Measurements from ENCODE around the gene SGIP1. TPM values are rescaled to one million over a fixed set of nuclear protein-coding genes. Genes with fewer than 3 reads are reported as not detected.

SGIP1 gene
- total RNA-seq: 29.3 to 47.9 TPM (median 31.8 TPM) in 3 replicates
- long read RNA-seq, partial matches to known transcripts: 5 of 10 reads
- long read RNA-seq, other reads (novel, unspliced or antisense): 5 of 10 reads

- Mint-ChIP-seq H3K4me1 (ENCODE audit: low read depth) (peaks cover 66% of the 10 kb centered on the region), H3K27me3 (ENCODE audit: low read depth) (no peaks in the 10 kb centered on the region), H3K9me3 (ENCODE audit: low read depth) (no peaks in the 10 kb centered on the region), H3K4me3 (ENCODE audit: unreplicated experiment) (peak within 1 kb of the TSS; percentile 81), H3K27ac (ENCODE audit: unreplicated experiment) (peak within 1 kb of the TSS; percentile 96), H3K36me3 (ENCODE audit: low read depth) (no peaks in the 10 kb centered on the region)
- DNase-seq (ENCODE audit: low spot score): peak; percentile 67
- TF ChIP-seq CTCF (IDR thresholded peaks at IDR 0.05): no peak
Measured at GRCh38 chr1:66533804-66534740, at the start of gene SGIP1. TSS of gene SGIP1 (plus strand) at chr1:66534153. CDS start at chr1:66534359, 206 bp downstream.

GRCh38 chr1:66489151-66489550 is 44.8 kb upstream of the SGIP1 start:
- Mint-ChIP-seq H3K27me3 (ENCODE audit: low read depth) (no peaks in the 10 kb centered on the region), H3K9me3 (ENCODE audit: low read depth) (peaks cover 2% of the 10 kb centered on the region), H3K4me3 (ENCODE audit: unreplicated experiment) (no peak overlapping the region), H3K4me1 (ENCODE audit: low read depth) (peaks cover 43% of the 10 kb centered on the region), H3K36me3 (ENCODE audit: low read depth) (peaks cover 2% of the 10 kb centered on the region), H3K27ac (ENCODE audit: unreplicated experiment) (no peak overlapping the region)
- TF ChIP-seq CTCF (IDR thresholded peaks at IDR 0.05): no peak
- DNase-seq (ENCODE audit: low spot score): no peak

DNA sequence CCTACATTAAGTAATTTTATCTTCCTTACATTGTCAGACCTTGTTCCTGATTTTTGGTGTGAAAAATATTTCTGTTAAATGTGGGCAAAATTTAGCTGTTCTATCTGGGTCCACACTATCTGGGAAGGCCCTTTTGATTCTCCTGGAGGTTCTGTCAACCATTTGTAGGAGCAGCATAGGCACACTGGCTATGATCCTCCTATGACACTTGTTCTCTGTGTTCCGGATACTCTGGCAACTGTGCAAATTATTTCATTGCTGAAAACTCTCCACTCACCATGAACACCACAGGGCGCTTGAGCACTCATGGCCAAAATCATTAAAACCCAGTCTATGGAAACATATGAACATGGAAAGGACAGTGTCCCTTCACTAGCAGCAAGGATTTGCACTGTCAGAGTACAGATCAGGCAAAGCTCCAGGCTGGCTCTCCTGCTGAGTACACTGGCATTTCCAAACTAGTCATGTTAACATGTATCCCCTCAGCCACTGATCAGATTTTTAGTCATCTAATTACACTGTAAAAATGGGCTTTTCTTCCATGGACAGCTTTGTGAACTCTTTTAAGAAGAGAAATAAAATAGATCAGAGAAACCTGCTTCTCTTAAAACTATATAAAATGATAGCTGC is 43.9 kb upstream of the SGIP1 start:
- DNase-seq (ENCODE audit: low spot score): no peak
- peaks cover 2% of the 10 kb centered on the region for H3K9me3 Mint-ChIP-seq (ENCODE audit: low read depth)
- no peak for TF ChIP-seq CTCF (IDR thresholded peaks at IDR 0.05)
- H3K27ac Mint-ChIP-seq (ENCODE audit: unreplicated experiment): peak overlapping the region; percentile 24
- H3K36me3 Mint-ChIP-seq (ENCODE audit: low read depth): peaks cover 2% of the 10 kb centered on the region
- peaks cover 43% of the 10 kb centered on the region for H3K4me1 Mint-ChIP-seq (ENCODE audit: low read depth)
- H3K4me3 Mint-ChIP-seq (ENCODE audit: unreplicated experiment): no peak overlapping the region
- H3K27me3 Mint-ChIP-seq (ENCODE audit: low read depth): no peaks in the 10 kb centered on the region

DNA sequence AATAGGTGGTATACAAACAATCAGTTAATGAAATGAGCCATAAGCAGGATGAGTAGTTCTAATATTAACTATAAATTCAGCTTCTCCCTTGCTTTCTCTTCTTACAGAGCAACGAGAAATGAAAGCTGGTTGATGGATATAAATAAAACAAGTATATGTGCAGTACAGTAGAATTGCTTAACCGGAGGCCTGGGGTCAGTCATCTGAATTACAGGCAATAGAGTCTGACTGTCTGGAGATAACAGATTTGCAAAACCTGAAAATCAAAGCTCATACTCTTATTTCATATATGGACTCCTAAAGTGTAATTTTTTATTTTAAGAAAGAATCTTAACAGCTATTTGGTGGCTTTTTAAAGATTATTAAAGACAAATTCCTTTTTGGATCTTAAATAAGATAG is 43.1 kb upstream of the SGIP1 start:
- no peak overlapping the region for H3K4me3 Mint-ChIP-seq (ENCODE audit: unreplicated experiment)
- DNase-seq (ENCODE audit: low spot score): no peak
- TF ChIP-seq CTCF (IDR thresholded peaks at IDR 0.05): no peak
- H3K9me3 Mint-ChIP-seq (ENCODE audit: low read depth): no peaks in the 10 kb centered on the region
- no peaks in the 10 kb centered on the region for H3K36me3 Mint-ChIP-seq (ENCODE audit: low read depth)
- no peak overlapping the region for H3K27ac Mint-ChIP-seq (ENCODE audit: unreplicated experiment)
- peaks cover 43% of the 10 kb centered on the region for H3K4me1 Mint-ChIP-seq (ENCODE audit: low read depth)
- H3K27me3 Mint-ChIP-seq (ENCODE audit: low read depth): no peaks in the 10 kb centered on the region

DNA sequence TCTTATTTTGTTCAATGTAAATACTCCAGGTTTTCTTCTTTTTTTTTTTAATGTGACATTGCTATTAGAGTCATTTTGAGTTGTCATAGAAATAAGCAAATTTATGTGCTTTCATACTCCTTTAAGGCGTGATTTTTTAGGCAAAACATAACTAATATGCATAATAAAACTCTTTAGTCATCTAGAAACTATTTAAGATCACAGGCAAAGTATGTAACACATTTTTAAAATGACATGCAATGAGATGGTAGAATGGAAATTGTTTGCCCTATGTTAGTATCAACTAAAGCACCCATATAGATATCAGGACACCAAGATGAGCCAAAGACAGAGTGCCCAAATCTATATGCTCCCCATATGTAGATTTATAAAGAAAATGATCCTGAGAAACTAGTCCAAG is 41.5 kb upstream of the SGIP1 start:
- no peak for TF ChIP-seq CTCF (IDR thresholded peaks at IDR 0.05)
- Mint-ChIP-seq H3K9me3 (ENCODE audit: low read depth) (no peaks in the 10 kb centered on the region), H3K4me1 (ENCODE audit: low read depth) (peaks cover 43% of the 10 kb centered on the region), H3K27me3 (ENCODE audit: low read depth) (no peaks in the 10 kb centered on the region), H3K4me3 (ENCODE audit: unreplicated experiment) (no peak overlapping the region), H3K27ac (ENCODE audit: unreplicated experiment) (no peak overlapping the region), H3K36me3 (ENCODE audit: low read depth) (no peaks in the 10 kb centered on the region)
- no peak for DNase-seq (ENCODE audit: low spot score)
